Vagina (tissue), 2 donors: ENCODE data around the gene SLMAP.

Experiments used
- CTCF ChIP-seq, 3 experiments: fragments of 450-650 bp in 2 of 3; fragments of 200-600 bp in 1 of 3; sonication (generic) in 1 of 3; IDR thresholded peaks; one replicate each; pipeline ENCODE4 v1.5.1; 2017 to 2019; ENCODE audit warnings: antibody characterized with exemption in 3 of 3, mild to moderate bottlenecking in 2 of 3, moderate library complexity in 2 of 3
- POLR2A ChIP-seq, 2 donors: fragments of 450-650 bp; IDR thresholded peaks; one replicate each; pipeline ENCODE4 v1.6.1; 2017; ENCODE audit warnings: antibody characterized with exemption in 2 of 2, mild to moderate bottlenecking in 2 of 2, moderate library complexity in 2 of 2
- POLR2AphosphoS5 ChIP-seq, 2 donors: sonication (generic); formaldehyde crosslinking; IDR thresholded peaks; one replicate each; pipeline ENCODE4 v1.9.0; 2017; ENCODE audit warnings: antibody characterized with exemption in 2 of 2, mild to moderate bottlenecking in 2 of 2, low read depth in 1 of 2; ENCODE audit not compliant: insufficient read depth in 1 of 2

GRCh38 chr3:57796261-57796660, 40.2 kb downstream of the SLMAP start:
- TF ChIP-seq CTCF (IDR thresholded peaks at IDR 0.05): no peak
- no peak for TF ChIP-seq POLR2A (IDR thresholded peaks at IDR 0.05)
- TF ChIP-seq POLR2AphosphoS5 (IDR thresholded peaks at IDR 0.05; ENCODE audit: insufficient read depth in 1 of 2, low read depth in 1 of 2): no peak
